SHP77 (cell line): ENCODE measurements around the gene PDE1C.

ENCODE experiments used
- DNase-seq, 2 experiments: peaks; one replicate each; lab custom pipeline; 2025; lab: John Stamatoyannopoulos, UW

Gene PDE1C

DNA sequence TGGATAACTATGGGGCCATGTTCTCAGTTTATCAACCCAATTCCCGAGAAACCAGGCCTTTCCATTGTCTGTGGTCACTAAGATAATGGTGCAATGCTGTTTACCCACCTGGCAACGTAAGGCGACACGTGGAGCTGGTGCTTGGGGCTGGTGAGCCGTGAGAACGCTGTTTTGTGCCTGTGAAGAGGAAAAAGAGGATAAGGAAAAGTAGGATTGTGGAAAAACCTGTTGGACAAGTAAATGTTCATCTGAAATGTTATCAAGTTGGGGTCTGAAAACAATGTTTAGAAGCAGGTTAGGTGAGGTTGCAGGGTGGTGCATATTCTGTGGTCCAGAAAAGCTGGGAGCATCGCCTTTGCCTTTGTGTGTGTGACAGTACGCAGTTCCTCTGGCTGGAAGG lies 294.7 kb downstream of the PDE1C start:
- DNase-seq = no peak

DNA sequence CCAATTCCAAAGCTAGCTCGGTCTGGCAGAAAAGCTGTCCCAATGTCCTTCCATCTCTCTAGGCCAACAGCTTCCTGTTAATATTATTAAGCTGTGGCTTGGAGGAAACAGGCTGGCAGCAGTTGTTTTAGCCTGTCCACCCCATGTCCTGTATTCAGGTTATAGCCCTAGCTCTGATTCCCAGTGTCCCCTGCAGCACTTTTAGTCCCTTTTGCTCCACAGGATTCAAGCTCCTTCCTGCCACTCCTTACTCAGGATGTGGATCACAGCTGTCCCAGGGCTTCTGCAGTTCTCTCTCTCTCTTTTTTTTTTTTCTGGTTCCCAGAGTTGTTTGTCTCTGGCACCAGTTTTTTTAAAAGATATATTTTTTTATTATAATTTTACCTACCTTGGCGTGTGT lies 298.0 kb downstream of the PDE1C start:
- DNase-seq = no peak

GRCh38 chr7:31767686-31768358 lies 302.4 kb downstream of the PDE1C start:
- DNase-seq = no peak

- no peak for DNase-seq
Observed at GRCh38 chr7:31764462-31764861, 305.7 kb downstream of the PDE1C start.

DNA sequence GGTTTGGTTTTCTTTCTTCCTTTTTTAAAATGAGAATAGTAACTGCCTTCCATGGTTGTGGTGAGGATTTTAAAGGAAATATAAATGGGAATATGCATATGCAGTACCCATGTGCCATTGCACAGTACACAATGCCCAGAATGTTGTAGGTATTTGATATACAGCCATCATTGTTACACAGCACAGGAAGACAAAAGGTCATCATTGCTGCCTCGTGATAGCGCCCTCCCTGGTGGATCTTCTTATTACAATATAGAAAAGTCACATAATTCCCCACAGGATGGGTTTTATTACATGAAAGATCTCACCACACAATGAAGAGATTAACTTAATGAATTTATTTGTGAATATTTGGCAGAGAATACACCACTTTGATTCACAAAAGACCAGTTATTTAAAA lies 306.7 kb downstream of the PDE1C start:
- no peak for DNase-seq

DNA sequence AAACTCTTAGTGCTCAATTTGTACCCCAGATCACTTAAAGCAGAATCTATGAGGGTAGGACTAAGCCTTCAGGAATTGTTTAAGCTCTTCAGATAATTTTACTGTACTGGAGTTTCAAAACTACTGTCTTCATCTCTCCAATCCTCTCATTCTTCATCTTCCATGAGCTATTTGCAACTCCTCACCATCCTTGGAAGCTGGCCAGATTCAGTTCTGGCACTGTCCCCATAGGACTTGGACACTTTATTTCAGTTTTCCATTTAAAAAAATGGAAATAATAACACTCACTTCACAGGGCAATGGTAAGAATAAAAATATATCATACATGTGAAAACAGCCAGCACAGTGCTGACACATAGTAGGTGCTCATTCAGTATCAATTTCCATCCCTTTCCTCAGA lies 308.6 kb downstream of the PDE1C start:
- DNase-seq = no peak

DNA sequence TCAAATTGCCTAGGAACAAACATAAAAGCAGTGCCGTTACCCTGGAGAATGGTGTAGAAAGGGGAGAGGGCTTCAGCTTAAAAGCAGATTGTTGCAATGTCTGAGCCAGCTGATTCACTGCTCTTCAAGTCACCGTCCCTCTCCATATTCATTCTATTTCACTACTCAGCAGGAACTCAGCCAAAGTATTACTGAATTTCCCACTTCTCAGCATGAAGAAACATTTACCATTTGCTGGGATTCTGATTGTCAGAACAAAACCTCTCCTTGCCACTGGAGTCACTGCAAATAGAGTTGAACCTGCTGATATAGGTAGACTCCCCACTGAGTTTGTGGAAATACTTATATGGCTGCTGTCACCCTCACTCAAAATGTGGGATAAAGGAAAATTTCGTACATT lies 311.5 kb downstream of the PDE1C start:
- DNase-seq = no peak

- no peak for DNase-seq
Observed at GRCh38 chr7:31751726-31752125, 318.5 kb downstream of the PDE1C start.

- DNase-seq = no peak
Observed at GRCh38 chr7:31748084-31748483, 322.1 kb downstream of the PDE1C start.

GRCh38 chr7:31747553-31747952 lies 322.7 kb downstream of the PDE1C start:
- DNase-seq = no peak

- peak; percentile 60 to 85 for DNase-seq
Observed at GRCh38 chr7:31744294-31744874, 325.8 kb downstream of the PDE1C start.

DNA sequence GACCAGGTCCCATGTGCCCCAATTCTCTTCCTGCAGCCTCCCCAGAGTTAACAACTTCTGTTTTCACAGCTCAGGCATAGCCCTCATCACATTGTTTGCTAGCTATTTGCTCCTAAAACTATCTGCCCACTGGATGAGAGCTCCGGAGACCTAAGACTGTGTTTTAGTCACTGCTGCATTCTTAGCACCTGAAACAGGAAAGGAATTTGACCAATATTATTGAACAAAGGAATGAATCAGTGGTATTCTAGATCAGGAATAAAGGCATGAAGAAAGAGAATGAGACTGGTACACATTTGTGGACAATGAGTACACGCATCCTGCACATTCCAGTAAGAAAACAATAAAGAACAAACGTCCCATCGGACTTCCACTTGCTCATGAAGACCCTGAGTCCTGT lies 328.4 kb downstream of the PDE1C start:
- no peak for DNase-seq

DNA sequence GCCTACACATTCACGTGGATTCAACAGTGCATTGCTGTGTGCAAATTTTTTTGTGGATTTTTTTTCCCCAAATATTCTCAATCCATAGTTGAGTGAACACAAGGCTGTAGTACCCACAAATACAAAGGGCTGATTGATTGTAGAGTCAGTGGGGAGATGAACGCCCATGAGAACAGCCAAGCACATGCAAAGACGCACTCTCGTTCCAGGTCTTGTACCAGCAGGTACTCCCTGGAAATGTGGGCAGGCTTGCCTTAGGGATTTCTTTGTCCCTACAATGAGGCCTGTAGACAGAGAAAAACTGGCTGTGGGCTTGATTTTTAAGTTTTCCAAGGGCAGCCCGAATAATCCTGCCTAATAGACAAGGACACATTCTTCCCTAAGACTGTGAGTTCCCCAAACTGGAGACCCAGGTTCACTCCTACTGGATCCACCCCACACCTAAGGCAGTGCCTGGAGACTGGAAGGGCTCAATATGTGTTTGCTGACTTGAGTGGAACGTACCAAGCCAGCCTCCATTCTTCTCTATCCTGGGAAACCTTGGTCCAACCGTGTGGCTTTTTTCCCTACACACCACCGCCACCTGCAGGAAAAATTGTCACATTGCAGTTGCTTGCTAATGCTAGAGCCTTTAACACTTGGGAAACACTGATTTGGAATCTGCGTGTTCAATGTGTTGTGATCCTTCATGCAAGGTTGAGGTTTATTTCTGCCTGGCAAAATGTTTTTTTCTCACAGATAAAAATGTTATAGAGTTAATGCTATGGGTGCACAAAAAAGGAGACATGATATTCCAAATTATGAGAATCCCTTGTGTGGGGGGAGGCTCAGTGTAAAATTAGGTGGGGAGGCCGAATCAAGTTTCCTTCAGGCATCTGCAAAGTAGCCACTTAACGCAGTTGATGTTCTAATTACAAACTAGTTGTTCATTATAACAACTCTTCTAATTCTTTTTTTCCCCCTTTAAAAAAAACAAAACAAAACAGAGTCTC lies 333.9 kb downstream of the PDE1C start:
- DNase-seq = peak; percentile 39 to 79

DNA sequence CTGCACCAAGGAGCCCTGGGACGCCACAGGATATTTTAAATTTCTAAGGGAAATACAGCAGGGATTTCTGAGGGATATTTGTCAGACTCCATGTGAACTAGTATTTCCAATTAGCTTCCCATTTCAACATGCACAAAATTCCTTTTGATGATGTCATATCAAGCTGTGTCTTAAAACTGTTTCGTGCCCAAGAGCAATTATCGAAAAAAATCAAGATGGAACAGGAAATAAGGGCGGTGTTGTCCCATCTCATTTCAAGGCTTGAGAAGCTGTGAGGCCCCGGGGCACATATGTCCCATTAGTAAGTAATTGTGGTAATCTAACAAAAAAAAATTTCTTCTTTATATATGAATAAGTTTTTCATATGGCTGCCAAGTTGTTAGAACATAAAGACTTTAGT lies 335.8 kb downstream of the PDE1C start:
- no peak for DNase-seq

GRCh38 chr7:31729195-31729804 lies 340.9 kb downstream of the PDE1C start:
- DNase-seq = no peak

DNA sequence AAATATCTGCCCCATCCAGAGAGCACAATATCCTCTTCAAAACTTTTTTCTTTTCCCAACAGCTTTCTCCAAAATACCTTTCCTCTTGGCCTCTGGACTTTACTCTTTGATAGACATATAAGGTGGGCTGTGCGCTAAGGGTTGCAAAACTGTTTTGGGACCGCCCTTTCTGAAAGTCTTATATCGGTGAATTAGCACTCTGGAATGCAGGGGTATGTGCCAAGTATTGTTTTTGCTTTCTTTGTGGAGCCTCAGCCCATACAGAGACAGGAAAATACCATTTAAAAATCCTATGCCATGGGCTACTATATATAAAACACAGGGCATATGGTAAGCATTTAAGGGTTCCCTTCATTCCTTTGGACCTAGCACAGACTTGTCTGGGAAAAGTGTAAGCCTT lies 345.5 kb downstream of the PDE1C start:
- DNase-seq = no peak

DNA sequence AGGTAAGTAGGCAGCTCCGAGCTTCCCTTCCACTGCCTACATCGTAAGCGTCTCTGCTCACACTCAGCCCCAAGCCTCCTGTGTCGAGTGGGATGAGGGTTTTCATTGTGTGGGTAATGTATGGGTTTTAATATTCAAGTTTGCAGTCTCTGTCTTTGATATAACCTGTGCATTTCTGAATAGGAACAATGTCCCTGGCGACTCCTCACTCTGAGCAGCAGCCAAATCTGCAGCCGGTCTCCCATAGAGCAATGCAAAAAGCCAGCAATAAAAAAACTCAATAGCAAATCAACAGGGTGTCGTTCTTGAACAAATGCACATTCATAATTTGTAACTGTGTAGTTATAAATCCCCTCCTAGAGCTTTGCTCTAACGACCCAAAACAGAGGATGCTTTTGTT lies 349.8 kb downstream of the PDE1C start:
- DNase-seq = no peak

DNA sequence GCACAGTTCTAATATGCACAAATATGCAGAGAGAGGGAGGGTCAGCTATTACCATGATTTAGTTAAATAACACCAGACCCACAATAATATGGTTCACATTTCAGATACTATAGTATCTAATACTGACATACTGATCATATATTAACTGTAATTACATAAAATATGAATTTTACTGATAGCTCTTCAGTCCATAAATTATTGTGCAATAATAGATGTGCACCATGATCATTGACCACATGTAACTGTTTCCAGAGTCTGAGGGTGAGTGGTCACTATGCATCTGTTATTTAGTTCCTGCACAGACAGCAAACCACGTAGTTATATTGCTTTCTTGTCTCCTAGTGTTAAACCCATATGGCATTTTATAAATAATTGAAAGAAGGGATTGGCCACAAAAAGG lies 353.9 kb downstream of the PDE1C start:
- no peak for DNase-seq

DNA sequence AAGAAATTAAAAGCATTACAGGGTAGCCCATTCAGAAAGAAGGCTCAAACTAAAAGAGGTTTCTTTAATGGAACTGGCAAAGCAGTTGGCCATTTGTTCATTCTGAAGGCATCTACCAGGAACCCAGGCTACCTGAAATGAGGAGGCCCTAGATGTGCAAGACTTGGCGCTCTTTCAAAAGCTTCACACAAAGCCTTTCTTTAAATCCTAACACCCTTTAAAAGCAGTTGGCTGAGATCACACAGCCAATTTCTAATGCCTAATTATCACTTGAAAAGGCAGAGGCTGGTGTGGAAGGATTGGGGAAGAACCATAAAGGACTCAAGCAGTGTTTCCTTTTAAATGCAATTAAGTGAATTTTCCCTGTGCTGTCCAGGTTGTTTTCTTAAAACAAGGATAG lies 360.0 kb downstream of the PDE1C start:
- no peak for DNase-seq

- no peak for DNase-seq
Observed at GRCh38 chr7:31707089-31707488, 363.1 kb downstream of the PDE1C start.

- no peak for DNase-seq
Observed at GRCh38 chr7:31705377-31705776, 364.8 kb downstream of the PDE1C start.

DNA sequence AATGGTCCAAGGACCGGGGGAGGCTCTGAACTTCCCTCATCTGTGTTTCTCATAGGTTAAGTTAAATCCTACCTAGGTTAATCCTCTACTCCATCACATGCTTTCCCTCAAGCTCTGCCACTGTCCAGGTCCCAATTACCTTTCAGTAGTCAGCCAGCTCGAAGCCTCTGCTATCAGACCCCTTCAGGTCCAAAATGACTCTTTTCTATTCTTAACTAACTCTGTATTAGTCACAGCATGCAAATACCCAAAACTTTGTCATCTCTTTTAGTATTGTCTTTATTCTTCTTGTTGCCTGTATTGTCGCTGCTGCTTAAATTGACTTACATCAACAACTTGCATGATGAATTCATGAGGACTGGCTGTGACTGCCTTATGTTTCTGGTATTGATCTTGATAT lies 367.9 kb downstream of the PDE1C start:
- no peak for DNase-seq
